Upper lobe of right lung (tissue), 1 donor: Measurements from ENCODE around the gene NRDE2. TPM values are rescaled to one million over a fixed set of nuclear protein-coding genes. Genes with fewer than 3 reads are reported as not detected.

Source experiments
- ATAC-seq: fragments of 200-7000 bp; cut with Tn5 transposase; one replicate; pipeline ENCODE4 v1.9.1; 2020; ENCODE audit warnings: mild to moderate bottlenecking, moderate library complexity
- DNase-seq: peaks from one replicate; pipeline ENCODE4 v3.0.0-alpha.2; 2020
- H3K27ac ChIP-seq: fragments of 200-600 bp; one replicate; pipeline ENCODE4 v1.8.0; 2022
- H3K27me3 ChIP-seq: fragments of 200-600 bp; one replicate; pipeline ENCODE4 v1.8.0; 2022; ENCODE audit warnings: mild to moderate bottlenecking
- H3K36me3 ChIP-seq: fragments of 200-600 bp; one replicate; pipeline ENCODE4 v1.8.0; 2022
- H3K4me1 ChIP-seq: fragments of 200-600 bp; one replicate; pipeline ENCODE4 v1.8.0; 2022
- H3K4me3 ChIP-seq: fragments of 200-600 bp; one replicate; pipeline ENCODE4 v1.8.0; 2022; ENCODE audit warnings: mild to moderate bottlenecking
- H3K9me3 ChIP-seq: fragments of 200-600 bp; one replicate; pipeline ENCODE4 v1.8.0; 2022
- CTCF ChIP-seq: fragments of 200-600 bp; IDR thresholded peaks from one replicate; pipeline ENCODE4 v1.8.0; 2022; ENCODE audit warnings: antibody characterized with exemption
- intact Hi-C: fragments of 100-400 bp; cut with DNase I; formaldehyde crosslinking; loops from one replicate; pipeline ENCODE4 v1.11.0; 2022
- total RNA-seq: library from RNA; stranded (reverse); fragmentation: NEBNext Ultra II Directional; extraction: Animal tissue kit (Norgen Biotek cat#: 25700); gene quantifications from one replicate; pipeline ENCODE4 v1.2.1, GENCODE V29; 2021
- donor health status: DM: no; HTN: yes; CAD: no; lungs with severe emphysema.

NRDE2 gene
- total RNA-seq, 1 donor from 2014 or later, result 22.2 TPM

- intact Hi-C loops, result no loop called here
- no peaks in the 10 kb centered on the region for H3K9me3 ChIP-seq
- no peak overlapping the region for H3K4me3 ChIP-seq
- no peak overlapping the region for H3K27ac ChIP-seq
- DNase-seq (no peak), ATAC-seq (no peak)
- H3K4me1 ChIP-seq, result no peaks in the 10 kb centered on the region
- no peaks in the 10 kb centered on the region for H3K36me3 ChIP-seq
- H3K27me3 ChIP-seq, result no peaks in the 10 kb centered on the region
- TF ChIP-seq CTCF, result no peak
These were observed 5.2 kb upstream of the NRDE2 start for GRCh38 chr14:90336985-90337384.

GRCh38 chr14:90336401-90336800 lies 4.7 kb upstream of the NRDE2 start:
- Histone ChIP-seq H3K27ac (no peak overlapping the region), H3K27me3 (no peaks in the 10 kb centered on the region), H3K4me1 (no peaks in the 10 kb centered on the region), H3K36me3 (no peaks in the 10 kb centered on the region), H3K4me3 (no peak overlapping the region), H3K9me3 (no peaks in the 10 kb centered on the region)
- ATAC-seq (no peak), DNase-seq (no peak)
- TF ChIP-seq CTCF, result no peak
- intact Hi-C loops, result no loop called here

- no peak for ATAC-seq
- Histone ChIP-seq H3K27me3 (no peaks in the 10 kb centered on the region), H3K27ac (peak overlapping the region; percentile 84), H3K4me1 (peaks cover 9% of the 10 kb centered on the region), H3K9me3 (no peaks in the 10 kb centered on the region), H3K36me3 (no peaks in the 10 kb centered on the region), H3K4me3 (peak overlapping the region; percentile 77)
- intact Hi-C loops, result no loop called here
- DNase-seq, result no peak
- no peak for TF ChIP-seq CTCF
These were observed 487 bp upstream of the NRDE2 start for GRCh38 chr14:90332271-90332584.

- peak overlapping the region; percentile 77 for H3K4me3 ChIP-seq
- ATAC-seq (no peak), DNase-seq (no peak)
- H3K9me3 ChIP-seq, result no peaks in the 10 kb centered on the region
- peak overlapping the region; percentile 87 for H3K27ac ChIP-seq
- TF ChIP-seq CTCF, result no peak
- no peaks in the 10 kb centered on the region for H3K27me3 ChIP-seq
- H3K4me1 ChIP-seq, result peaks cover 9% of the 10 kb centered on the region
- no peaks in the 10 kb centered on the region for H3K36me3 ChIP-seq
- intact Hi-C loops, result no loop called here
These were observed 1.2 kb downstream of the NRDE2 start for GRCh38 chr14:90330203-90331196.

GRCh38 chr14:90321891-90322290 lies 9.8 kb downstream of the NRDE2 start:
- Histone ChIP-seq H3K27ac (no peak overlapping the region), H3K9me3 (no peaks in the 10 kb centered on the region), H3K4me3 (no peak overlapping the region), H3K27me3 (no peaks in the 10 kb centered on the region), H3K4me1 (no peaks in the 10 kb centered on the region), H3K36me3 (peaks cover 15% of the 10 kb centered on the region)
- intact Hi-C loops, result no loop called here
- DNase-seq (no peak), ATAC-seq (peak; percentile 76)
- TF ChIP-seq CTCF, result no peak
